NB4 (cell line): ENCODE data around the gene NTRK3.

ENCODE experiments used
- DNase-seq: peaks from one replicate; pipeline ENCODE4 v3.0.0; 2010; ENCODE audit warnings: low read depth
- H3K4me3 ChIP-seq: one replicate; pipeline ENCODE4 v1.5.1; 2011; ENCODE audit warnings: mild to moderate bottlenecking, low read depth, low read length, moderate library complexity
- MYC ChIP-seq: IDR thresholded peaks from 2 replicates; pipeline ENCODE4 v1.6.1; 2011; ENCODE audit warnings: low read depth, low read length
- POLR2A ChIP-seq: IDR thresholded peaks from 2 replicates; pipeline ENCODE4 v1.6.1; 2011; ENCODE audit warnings: mild to moderate bottlenecking; ENCODE audit not compliant: insufficient read length; ENCODE audit errors: extremely low read depth
- TF ChIP-seq, protein P1 (sequence below): IDR thresholded peaks from one replicate; pipeline ENCODE4 v1.5.1; 2012; ENCODE audit warnings: low read depth, low read length
- TF ChIP-seq, protein P2 (sequence below): IDR thresholded peaks from 2 replicates; pipeline ENCODE4 v1.6.1; 2011; ENCODE audit warnings: low read depth, low read length

Gene NTRK3

DNA sequence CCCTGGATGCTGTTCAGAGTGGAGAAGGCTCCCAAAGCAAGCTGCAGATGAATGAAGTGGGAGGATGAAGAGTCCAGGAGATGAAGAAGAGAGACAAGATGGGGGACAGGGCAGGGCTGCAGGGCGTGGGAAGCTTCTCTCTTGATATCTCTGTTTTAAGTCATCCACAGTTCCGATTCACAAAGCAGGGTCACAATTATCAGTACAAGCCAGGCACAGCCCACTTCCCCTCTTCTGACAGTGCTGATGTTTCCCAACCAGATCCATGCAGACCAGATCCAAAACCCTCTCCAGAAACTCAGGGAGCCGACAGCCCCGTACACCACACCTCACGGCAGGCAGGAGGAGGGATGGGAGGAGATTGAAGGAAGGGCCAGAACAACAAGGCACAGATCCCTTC, 31.1 kb downstream of the NTRK3 start:
- no peak overlapping the region for H3K4me3 ChIP-seq

DNA sequence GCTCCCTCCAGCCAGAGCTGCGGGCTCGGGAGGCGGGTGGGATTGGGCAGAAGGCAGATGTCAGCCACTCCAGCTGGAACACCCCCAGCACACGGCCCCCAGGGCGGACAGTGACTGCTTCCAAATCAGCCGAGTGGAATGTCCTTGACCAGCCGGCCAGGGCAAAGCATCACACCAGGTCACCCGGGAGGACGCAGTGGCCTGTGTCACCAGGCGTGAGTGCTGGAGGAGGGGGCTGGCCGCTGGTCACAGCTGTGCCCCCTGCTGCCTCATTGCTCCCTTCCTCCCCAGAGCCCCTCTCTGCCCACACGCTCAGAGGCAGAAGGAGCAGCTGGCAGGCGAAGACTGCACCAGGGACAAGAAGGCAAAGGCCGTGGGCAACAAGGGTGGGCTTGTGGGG, 33.5 kb downstream of the NTRK3 start:
- no peak overlapping the region for H3K4me3 ChIP-seq
- no peak for DNase-seq
- TF ChIP-seq, protein P1, sequence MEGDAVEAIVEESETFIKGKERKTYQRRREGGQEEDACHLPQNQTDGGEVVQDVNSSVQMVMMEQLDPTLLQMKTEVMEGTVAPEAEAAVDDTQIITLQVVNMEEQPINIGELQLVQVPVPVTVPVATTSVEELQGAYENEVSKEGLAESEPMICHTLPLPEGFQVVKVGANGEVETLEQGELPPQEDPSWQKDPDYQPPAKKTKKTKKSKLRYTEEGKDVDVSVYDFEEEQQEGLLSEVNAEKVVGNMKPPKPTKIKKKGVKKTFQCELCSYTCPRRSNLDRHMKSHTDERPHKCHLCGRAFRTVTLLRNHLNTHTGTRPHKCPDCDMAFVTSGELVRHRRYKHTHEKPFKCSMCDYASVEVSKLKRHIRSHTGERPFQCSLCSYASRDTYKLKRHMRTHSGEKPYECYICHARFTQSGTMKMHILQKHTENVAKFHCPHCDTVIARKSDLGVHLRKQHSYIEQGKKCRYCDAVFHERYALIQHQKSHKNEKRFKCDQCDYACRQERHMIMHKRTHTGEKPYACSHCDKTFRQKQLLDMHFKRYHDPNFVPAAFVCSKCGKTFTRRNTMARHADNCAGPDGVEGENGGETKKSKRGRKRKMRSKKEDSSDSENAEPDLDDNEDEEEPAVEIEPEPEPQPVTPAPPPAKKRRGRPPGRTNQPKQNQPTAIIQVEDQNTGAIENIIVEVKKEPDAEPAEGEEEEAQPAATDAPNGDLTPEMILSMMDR, result no peak
- TF ChIP-seq, protein P2, sequence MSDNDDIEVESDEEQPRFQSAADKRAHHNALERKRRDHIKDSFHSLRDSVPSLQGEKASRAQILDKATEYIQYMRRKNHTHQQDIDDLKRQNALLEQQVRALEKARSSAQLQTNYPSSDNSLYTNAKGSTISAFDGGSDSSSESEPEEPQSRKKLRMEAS, result no peak
- TF ChIP-seq MYC (no peak), POLR2A (no peak)

More for the DNA sequence above, 31.1 kb downstream of the NTRK3 start:
- TF ChIP-seq, protein P2, result no peak
- TF ChIP-seq MYC (no peak), POLR2A (no peak)
- TF ChIP-seq, protein P1, result no peak
- no peak for DNase-seq

- TF ChIP-seq, protein P2, result no peak
- TF ChIP-seq, protein P1, result no peak
- TF ChIP-seq POLR2A (no peak), MYC (no peak)
- H3K4me3 ChIP-seq, result no peak overlapping the region
- DNase-seq, result no peak
Observed at GRCh38 chr15:88221836-88222235, 34.7 kb downstream of the NTRK3 start.

DNA sequence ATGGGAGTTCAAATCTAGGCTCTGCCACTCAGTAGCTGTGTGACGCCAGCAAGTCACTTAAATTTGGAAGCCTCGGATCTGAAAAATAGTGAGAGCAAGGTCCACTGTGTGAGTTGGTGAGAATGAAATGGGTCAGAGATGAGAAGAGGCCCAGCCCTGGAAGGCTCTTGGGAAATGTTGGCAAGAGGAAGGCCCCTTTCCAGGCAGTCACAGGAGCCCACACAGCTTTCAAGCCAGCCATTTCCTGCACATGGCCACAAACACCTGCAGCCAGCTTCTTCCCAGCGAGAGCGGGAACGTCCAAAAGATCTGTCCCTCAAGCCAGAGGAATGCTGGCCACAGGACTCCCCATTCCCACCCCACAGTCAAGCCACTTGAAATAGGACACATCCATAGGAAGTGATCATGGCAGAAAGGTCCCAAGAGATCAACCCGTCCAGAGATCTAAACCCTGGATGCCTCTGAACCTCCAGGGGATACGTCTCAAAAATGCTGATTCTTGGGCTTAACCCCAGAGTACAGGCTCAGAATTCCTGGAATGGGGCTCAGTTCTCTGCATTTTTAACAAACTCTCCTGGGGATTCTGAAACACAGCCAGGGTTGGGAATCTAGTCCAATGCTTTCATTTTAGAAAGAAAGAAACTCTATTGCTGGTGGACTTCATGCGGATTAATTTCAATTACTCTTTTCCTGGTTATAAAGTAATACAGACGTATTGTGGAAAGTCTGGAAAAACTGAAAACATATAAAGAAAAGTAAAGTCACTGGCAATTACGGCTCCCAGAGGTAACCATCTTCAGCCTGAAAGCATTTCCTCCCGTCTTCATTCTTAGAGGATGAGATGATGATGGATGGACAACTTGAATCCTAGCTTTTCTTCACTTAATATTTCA, 35.9 kb downstream of the NTRK3 start:
- H3K4me3 ChIP-seq, result no peak overlapping the region
- no peak for DNase-seq
- TF ChIP-seq, protein P1, result no peak
- no peak for TF ChIP-seq MYC
- TF ChIP-seq POLR2A, result no peak
- TF ChIP-seq, protein P2, result no peak

- no peak overlapping the region for H3K4me3 ChIP-seq
- TF ChIP-seq, protein P2, result no peak
- TF ChIP-seq POLR2A, result no peak
- TF ChIP-seq, protein P1, result no peak
- no peak for DNase-seq
Observed at GRCh38 chr15:88219623-88220022, 36.9 kb downstream of the NTRK3 start.
